NCI-H69 (cell line): Measurements from ENCODE around the gene PGBD4.

Source experiments
- DNase-seq: peaks from one replicate; lab custom pipeline; 2025; lab: John Stamatoyannopoulos, UW

Gene PGBD4

DNA sequence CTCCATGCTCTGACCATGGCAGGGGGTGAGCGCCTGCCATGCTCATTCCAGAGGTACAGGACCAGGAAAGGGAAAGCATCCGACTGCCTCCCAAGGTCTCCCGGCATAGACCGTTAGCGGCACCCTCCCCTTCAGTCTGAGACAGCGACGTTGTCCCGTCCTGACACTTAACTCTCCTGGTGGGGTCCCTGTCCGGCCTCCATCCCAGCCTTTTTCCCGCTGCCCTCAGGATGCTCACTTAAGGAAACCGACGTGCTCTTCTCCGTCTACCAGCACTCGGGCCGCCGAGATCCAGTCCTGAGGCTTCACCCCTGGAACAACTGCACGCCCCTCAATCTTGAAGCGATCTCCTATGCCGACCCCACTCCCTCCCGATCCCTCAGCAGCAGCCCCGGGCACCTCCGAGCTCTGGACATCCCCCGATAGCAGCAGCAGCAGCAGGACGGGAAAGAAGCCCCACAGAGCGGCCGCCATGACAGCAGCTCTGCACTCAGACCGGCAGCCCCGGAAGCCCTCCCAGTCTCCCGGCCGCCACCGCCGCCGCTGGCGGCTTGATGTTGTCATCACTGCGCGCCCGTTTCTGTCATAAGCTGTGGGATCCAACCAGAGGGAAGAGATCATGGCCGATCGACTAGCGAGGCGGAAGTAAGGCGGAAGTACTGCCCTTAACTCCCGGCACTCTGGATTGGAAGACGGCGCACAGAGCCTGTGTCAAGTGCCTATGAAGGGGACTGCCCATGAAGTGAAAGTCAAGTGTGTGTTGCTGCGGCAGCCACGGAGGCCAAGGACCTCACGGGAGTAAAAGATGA is at the start of gene PGBD4, which contains the start of gene EMC7:
TSS of gene PGBD4 (plus strand) at position 718 of the 809 bp plus-strand sequence. CDS start 449 bp downstream, outside the sequence.
TSS of gene EMC7 (minus strand) at position 497 of the 809 bp plus-strand sequence. CDS start at position 474, 23 bp downstream.
- DNase-seq = peak; percentile 100

GRCh38 chr15:34054081-34054707 is 47.7 kb upstream of the PGBD4 start:
- DNase-seq = no peak

- no peak for DNase-seq
Observed at GRCh38 chr15:34055868-34056595, 45.9 kb upstream of the PGBD4 start.

- no peak for DNase-seq
Observed at GRCh38 chr15:34056911-34057310, 45.0 kb upstream of the PGBD4 start.

GRCh38 chr15:34059476-34059875 is 42.4 kb upstream of the PGBD4 start:
- no peak for DNase-seq

DNA sequence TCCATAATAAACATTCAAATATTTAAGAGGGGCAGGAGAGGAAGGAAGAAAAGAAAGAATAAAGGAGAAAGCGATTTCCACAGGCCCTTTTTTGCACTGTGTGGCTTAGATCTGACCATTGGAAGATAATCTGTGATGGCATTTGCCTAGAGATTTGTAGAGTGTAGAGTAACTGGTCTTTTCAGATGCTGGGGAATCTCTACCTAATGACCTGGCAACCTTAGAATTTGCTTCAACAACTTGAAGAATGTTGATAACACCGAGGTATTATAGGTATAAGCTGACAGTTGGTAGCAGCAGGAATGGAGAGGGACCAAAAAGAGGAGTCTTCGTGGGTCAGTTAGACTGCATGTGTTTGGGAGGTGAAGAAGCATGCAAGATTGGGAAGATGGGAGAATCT is 41.9 kb upstream of the PGBD4 start:
- DNase-seq = no peak

- no peak for DNase-seq
Observed at GRCh38 chr15:34064438-34064837, 37.4 kb upstream of the PGBD4 start.

DNA sequence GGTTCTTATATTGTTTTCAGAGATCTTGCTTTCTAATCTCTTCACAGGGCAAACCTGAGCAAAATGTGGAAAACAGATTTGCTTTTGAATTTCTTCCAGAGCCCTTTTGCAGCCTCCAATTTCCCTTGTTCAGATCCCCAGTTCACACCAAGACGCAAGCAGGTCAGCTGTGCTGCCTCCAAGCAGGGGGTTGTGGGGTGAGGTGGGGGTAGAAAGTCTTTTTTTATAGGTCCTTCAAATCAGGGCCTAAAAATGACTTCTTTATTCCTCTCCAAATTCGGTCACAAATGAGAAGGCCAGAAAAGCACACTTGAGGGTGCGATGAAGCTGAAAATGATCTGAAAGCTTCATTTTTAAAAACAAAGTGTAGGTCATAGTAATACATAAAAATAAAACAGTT is 36.6 kb upstream of the PGBD4 start:
- DNase-seq = no peak

DNA sequence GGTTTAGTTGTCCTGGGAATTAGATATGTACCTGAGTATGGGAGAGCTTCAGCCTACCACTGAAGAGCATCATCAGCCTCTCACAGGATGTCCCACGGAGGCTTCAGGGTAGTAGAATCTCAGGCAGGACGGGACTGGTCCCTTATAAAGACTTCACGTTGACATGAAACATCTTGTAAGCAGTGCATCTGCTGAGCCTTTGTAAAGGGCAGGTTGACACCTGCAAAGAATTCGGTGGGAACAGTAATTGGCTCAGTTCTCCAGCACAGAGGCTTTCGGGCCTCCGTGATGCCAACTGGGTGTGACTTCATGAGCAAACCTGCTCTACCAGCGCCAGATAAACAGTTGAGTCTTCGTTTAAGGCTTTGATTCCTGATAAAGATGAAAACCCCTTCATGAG is 35.9 kb upstream of the PGBD4 start:
- DNase-seq = no peak

- DNase-seq = peak; percentile 20
Observed at GRCh38 chr15:34070003-34070402, 31.9 kb upstream of the PGBD4 start.

DNA sequence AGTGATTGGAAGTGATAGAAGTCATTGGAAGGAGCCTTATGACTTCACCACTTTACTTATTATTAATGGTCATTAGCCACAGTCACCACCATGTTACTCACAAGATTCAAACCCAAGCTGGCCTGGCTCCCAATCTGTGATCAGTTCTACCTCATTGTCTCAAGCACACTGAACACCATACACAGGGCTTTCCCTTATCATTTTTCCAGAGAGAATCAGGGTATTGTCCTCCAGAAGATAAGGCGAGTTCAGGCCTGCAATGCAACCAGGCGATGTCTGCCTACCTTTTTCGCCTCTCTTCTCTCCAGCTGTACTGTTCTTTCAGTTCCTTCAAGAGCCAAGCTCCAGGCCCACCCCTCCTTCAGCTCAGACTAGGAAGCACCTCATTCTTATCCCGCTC is 25.1 kb upstream of the PGBD4 start:
- no peak for DNase-seq

GRCh38 chr15:34078900-34079299 is 23.0 kb upstream of the PGBD4 start:
- DNase-seq = no peak

GRCh38 chr15:34079904-34080303 is 22.0 kb upstream of the PGBD4 start:
- DNase-seq = no peak

DNA sequence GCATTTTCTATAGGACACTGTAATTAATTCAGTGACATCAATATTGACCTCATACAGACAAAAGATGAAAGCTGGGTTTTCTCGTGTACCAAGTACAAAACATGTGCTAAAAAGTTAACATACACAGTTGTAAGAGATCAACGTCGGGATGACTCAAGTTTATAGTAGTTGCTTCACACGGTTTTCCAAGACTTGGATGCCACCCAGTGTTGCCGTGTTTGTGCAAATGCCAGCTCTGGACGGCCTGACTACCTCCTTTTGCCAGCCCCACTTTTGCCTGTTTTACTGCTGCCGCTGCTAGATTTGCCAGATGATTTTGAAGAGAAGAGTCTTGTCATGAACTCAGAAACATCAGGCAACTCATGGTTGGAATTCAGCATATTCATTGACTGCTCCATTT is 17.8 kb upstream of the PGBD4 start:
- DNase-seq = no peak

- DNase-seq = no peak
Observed at GRCh38 chr15:34085746-34086145, 16.1 kb upstream of the PGBD4 start.

GRCh38 chr15:34099914-34100313 is 2.0 kb upstream of the PGBD4 start:
- no peak for DNase-seq

DNA sequence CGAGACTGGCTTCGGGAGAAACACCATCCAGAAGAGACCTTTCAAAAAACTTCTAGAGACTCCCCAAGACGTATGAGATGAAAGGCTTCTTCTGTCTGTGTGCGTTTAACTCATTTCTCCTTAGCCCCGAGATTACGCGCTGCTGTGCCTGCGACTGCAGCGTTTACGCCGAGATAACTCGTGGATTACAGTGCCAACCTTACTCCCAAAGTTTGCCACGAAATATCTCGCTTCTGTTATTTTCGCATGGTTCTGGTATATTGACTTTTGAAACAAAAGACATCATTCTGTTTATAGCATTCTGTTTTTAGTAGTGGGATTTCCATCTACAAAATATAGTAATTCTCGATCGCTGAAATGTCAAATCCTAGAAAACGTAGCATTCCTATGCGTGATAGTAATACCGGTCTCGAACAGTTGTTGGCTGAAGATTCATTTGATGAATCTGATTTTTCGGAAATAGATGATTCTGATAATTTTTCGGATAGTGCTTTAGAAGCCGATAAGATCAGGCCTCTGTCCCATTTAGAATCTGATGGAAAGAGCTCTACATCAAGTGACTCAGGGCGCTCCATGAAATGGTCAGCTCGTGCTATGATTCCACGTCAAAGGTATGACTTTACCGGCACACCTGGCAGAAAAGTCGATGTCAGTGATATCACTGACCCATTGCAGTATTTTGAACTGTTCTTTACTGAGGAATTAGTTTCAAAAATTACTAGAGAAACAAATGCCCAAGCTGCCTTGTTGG is 467 bp downstream of the PGBD4 start:
- no peak for DNase-seq

DNA sequence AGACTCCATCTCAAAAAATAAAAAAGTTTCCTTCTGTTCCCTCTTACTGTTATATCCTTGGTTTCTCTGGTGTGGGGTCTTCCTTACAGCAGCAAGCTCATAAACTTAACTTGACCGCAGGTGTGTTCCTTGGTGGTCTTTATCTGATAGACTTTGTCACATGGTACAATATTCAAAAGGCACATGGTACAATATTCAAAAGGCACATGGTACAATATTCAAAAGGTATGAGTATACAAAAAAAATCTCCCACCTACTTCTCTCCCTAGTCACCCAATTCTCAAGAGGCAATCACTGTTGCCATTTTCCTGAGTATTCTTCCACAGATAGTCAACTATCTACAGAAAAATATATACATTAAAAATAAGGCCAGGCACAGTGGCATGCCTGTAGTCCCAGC is 4.5 kb downstream of the PGBD4 start:
- DNase-seq = no peak

- no peak for DNase-seq
Observed at GRCh38 chr15:34107315-34107714, 5.4 kb downstream of the PGBD4 start.

DNA sequence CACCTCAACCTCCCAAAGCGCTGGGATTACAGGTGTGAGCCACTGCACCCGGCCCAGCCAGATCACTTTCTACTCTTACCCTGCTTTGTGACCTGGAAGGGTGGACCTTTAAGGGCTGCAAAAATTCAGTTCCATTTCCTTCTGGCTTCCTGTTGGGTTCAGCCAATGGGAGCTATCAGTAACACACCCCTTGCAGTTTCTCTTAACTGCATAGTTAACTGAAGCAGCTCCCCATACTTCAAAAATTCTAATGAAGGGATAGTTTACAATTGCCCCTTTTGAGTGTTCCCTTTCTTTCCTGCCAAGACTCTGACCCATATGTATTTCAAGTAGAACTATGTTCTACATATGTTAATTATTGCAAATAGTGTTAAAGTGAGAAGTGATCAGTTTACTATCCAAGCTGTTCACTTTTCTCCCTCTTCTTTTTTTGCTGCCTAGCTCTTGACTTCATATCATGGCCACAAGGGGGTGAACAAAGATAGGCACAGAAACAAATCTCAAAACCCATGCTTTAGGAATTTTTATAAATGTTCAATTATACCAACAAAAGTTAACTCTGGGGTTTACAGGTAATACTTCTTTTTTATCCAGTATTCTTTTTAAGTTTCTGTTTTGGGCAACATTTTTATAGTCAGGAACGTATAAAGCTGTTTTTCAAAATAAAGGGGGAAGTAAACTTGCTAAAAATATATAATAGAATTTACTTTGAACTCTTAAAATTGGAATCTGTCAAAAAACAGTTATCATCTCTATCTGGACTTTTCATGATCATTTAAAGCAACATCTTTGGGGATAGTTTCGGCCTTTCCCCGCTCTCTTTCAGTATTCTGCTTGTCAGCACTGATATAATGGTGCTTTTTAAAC is 8.1 kb downstream of the PGBD4 start:
- DNase-seq = peak; percentile 44

DNA sequence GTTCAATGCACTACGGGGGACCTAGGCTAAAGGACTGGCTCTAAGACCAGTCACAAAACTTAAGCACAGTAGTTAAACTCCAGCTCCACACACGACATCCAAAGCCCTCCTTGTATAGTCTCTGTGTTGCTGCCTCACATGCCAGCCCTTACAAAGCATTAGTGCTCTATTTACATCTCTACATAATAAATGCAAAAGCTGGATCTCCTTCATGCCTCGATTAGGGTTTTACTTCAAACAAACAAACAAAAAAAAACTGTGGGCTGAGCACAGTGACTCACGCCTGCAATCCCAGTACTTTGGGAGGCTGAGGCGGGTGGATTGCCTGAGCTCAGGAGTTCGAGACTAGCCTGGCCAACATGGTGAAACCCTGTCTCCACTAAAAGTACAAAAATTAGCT is 9.6 kb downstream of the PGBD4 start:
- DNase-seq = no peak
